Fibroblast of skin of back (primary cell): ENCODE data around the gene IRF1.
"Not testable (repeated sequence)": the region's sequence is repeated elsewhere in the genome, so short reads cannot be mapped to it uniquely, and the experiment has no call there.

Source experiments
- DNase-seq: peaks from one replicate; pipeline ENCODE4 v3.0.0-alpha.2; 2013

The IRF1 gene

GRCh38 chr5:132438267-132438645, 52.3 kb downstream of the IRF1 start:
- not testable (repeated sequence) for DNase-seq

GRCh38 chr5:132437604-132438266, 52.8 kb downstream of the IRF1 start:
- peak; percentile 97 for DNase-seq

- no peak for DNase-seq
Measured at GRCh38 chr5:132436936-132437335, 53.6 kb downstream of the IRF1 start.

DNA sequence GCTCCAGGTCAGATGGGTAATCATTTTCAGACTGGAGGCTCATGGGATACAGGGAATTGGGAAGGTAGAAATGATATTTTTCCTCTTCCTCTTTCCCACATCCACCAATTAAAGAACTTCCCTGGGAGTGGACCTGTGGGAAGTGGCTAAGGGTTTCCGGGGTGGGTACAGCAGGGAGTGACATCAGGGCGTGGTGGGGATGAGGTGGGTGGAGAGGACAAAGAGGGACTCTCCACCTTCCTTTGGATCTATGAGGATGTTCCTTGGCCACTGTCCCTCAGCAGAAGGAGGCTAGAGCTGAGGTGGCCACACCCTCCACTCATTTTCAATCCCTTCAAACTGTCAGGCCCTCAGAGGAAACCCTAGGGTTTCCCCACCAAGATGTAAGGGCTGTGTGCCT, 54.7 kb downstream of the IRF1 start:
- no peak for DNase-seq

GRCh38 chr5:132435447-132435846, 55.1 kb downstream of the IRF1 start:
- DNase-seq = no peak

DNA sequence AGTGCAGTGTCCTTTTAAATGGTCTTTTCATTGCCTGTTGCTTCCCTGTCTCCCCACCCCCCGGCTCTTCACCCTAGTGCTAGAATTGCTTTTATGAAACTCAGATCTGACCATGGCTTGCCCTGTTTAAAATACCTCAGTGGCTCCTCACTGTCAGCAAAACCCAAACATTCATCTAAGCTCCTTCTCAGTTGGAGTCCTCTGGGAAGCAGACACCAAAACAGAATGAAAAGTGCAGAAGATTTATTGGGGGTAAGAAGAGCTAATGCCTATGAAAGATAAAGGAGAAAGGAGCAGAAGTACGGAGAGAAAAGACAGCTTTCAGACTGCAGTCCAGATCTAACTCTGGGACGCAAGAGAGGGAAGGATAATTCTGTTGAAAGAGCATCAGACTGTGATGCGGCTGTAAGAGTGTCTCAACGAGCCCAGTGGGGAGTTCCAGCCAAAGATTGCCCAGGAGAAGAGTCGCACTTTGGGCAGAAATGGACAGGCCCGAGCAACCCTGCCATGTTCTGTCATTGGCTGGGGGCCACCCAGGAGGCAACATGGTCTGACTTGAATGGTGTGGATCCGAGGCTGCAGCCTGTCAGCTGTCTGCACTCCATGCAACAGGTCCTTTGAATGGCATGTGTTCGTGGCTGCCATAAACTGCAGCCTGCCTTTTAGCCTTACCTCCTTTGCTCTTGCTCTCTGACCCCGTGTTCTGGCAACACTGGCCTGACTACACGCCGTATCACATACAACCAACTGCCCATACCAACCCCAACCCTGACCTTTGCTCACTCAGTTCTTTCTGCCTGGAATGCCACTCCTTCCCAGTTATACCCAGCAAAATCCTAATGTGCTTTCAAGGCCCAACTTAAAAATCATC, 55.9 kb downstream of the IRF1 start:
- DNase-seq = peak; percentile 50

DNA sequence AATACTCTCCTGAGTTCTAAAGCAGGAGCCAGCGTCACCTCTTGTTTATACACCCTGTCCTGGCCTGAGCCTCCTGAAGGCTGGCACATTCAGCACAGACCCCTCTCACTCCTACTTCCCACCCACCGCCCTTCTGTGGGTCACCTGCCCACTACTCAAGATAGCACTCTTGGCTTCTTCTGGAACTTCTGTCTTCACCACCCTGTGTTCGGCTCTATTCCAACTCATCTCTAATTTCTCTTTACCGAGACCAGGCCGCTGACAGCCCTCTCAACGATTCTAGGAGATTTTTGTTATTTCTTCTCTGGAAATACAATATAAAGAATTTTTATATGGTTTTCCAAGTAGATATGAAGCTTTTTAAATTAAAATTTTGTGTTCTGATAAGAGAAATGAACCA, 57.4 kb downstream of the IRF1 start:
- DNase-seq = no peak

GRCh38 chr5:132431632-132432031, 58.9 kb downstream of the IRF1 start:
- no peak for DNase-seq
